Panc1 (cell line): ENCODE measurements around the gene UBC.
"Not testable (repeated sequence)": the region's sequence is repeated elsewhere in the genome, so short reads cannot be mapped to it uniquely, and the experiment has no call there.

ENCODE experiments used
- CTCF ChIP-seq: fragments of 450-650 bp; IDR thresholded peaks from 2 replicates; pipeline ENCODE4 v1.5.1; 2017; ENCODE audit warnings: mild to moderate bottlenecking
- POLR2AphosphoS5 ChIP-seq: IDR thresholded peaks from 2 replicates; pipeline ENCODE4 v1.6.1; 2012; ENCODE audit warnings: mild to moderate bottlenecking, low read depth, low read length, moderate library complexity
- REST ChIP-seq, 2 experiments: IDR thresholded peaks; 2 replicates each; pipeline ENCODE4 v1.6.1; 2011 to 2012; ENCODE audit warnings: low read depth in 2 of 2, control low read depth in 1 of 2, low read length in 1 of 2, mild to moderate bottlenecking in 1 of 2, moderate library complexity in 1 of 2; ENCODE audit not compliant: insufficient read depth in 1 of 2

GRCh38 chr12:124925782-124926181 lies 11.3 kb upstream of the UBC start:
- TF ChIP-seq CTCF; REST (IDR thresholded peaks at IDR 0.05; ENCODE audit: insufficient read depth in 1 of 2, low read depth in 2 of 2, low read length in 1 of 2); POLR2AphosphoS5: not testable (repeated sequence)
